T47D (cell line): ENCODE results near the gene VPS16.

Experiments used
- DNase-seq, 2 experiments: peaks; one replicate each; pipeline versions ENCODE4 v3.0.0 to v3.0.0-alpha.2; 2011 to 2012; ENCODE audit warnings: low read depth in 1 of 2, low spot score in 1 of 2
- JUND ChIP-seq: IDR thresholded peaks from 2 replicates; pipeline ENCODE4 v1.6.1; 2012; ENCODE audit warnings: low read depth
- in situ Hi-C: cut with HindIII; loops from 2 replicates; pipeline ENCODE4 v1.10.0; 2016; ENCODE audit warnings: low sequenced_read_pairs, low pct_unique_long_range_greater_than_20kb

VPS16 gene

DNA sequence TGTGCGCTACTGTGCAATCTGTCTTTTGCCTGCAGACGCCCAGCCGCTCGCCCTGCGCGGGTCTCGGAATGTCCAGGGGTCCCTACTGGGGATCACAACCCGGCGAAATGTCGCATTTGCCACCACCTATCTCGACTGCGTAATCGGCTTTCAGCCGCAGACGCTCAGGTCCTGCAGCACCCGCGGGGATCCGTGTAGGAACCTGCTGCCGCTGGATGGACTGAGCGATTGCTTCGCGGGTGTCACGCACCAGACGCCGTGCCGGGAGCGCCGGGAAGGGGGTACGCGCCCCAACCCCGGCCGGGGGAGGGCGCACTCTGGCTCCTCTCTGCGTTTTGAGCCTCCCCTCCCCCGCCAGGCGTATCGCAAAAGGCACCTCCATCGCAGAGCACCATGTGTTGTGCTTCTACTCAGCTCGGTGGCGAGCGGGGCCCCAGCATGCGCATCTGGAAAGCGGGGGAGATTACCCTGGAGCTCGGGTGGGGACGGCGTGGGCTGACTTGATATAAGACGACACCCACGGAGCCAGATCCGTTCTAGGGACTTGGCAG lies 32.0 kb downstream of the VPS16 start:
- no peak for TF ChIP-seq JUND
- peak; percentile 13 to 57 for DNase-seq
- in situ Hi-C loops: no loop called here

GRCh38 chr20:2873010-2873746 lies 32.6 kb downstream of the VPS16 start, which contains the start of gene PTPRA:
Gene PTPRA (plus strand): TSS chr20:2873481. CDS start chr20:2964278, 90,797 bp downstream.
- peak; percentile 87 to 93 for DNase-seq
- in situ Hi-C loops: no loop called here
- no peak for TF ChIP-seq JUND

- no peak for TF ChIP-seq JUND
- peak in 1 of 2 experiments; percentile 9 for DNase-seq
Measured at GRCh38 chr20:2873747-2874041, 33.1 kb downstream of the VPS16 start.

GRCh38 chr20:2874456-2874855 lies 33.9 kb downstream of the VPS16 start:
- in situ Hi-C loops: no loop called here
- no peak for TF ChIP-seq JUND
- no peak for DNase-seq

More at GRCh38 chr20:2873747-2874041, 33.1 kb downstream of the VPS16 start:
- in situ Hi-C loops: no loop called here

GRCh38 chr20:2875690-2876203 lies 35.2 kb downstream of the VPS16 start:
- TF ChIP-seq JUND: no peak
- in situ Hi-C loops: no loop called here
- DNase-seq: no peak

GRCh38 chr20:2878515-2878914 lies 38.0 kb downstream of the VPS16 start:
- in situ Hi-C loops: no loop called here
- DNase-seq: no peak
- no peak for TF ChIP-seq JUND

DNA sequence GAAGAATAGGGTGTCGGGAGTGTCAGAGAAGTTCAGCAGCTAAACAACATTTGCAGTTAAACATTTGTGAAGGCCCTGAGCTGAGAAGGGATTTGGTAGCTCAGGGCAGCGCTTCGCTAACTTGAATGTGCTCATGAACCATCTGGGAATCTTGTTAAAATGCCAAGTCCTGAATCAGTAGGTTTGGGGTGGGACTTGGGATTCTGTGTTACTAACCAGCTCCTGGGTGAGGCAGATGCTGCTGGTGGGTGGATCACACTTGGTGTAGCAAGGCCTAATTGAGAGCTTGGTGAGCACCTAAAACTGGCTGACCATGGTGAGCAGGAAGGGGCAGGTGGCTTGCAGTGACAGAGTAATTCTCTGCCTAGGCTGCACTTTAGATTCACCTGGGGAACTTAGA lies 38.6 kb downstream of the VPS16 start:
- no peak for TF ChIP-seq JUND
- in situ Hi-C loops: no loop called here
- no peak for DNase-seq

DNA sequence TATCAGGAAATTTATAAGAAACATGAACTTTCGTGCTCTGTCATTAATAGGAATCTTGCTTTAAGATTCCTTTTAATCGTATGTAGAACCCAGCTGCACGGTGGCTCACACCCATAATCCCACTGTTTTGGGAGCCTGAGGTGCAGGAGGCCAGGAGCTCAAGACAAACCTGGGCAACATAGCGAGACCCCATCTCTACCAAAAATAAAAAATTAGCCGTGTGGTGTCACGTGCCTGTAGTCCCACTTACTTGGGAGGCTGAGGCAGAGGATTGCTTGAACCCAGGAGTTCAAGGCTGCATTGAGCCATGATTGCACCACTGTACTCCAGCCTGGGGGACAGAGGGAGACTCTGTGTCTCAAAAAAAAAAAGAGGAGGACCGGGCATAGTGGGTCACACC lies 40.1 kb downstream of the VPS16 start:
- in situ Hi-C loops: no loop called here
- no peak for DNase-seq
- TF ChIP-seq JUND: no peak

- in situ Hi-C loops: no loop called here
- no peak for TF ChIP-seq JUND
- DNase-seq: no peak
Measured at GRCh38 chr20:2883726-2884637, 43.4 kb downstream of the VPS16 start.

DNA sequence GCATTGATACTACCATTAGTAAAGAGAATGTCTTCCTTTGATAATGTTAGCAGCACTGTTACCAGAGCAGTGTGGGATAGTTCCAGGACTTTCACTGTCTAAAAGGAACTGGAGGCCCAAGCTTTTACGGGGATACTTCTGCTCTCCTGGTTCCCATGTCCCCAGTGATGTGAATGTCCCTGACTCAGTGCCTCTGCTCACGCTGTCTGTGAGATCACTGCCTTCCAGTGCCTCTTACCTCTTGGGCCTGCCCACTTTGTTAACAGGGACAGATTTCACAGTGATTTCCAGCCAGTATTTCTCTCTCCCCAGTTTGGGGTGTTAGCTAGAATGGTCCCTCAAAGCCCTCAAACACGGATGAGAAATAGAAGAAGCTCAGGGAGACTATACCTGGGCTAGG lies 47.2 kb downstream of the VPS16 start:
- TF ChIP-seq JUND: no peak

DNA sequence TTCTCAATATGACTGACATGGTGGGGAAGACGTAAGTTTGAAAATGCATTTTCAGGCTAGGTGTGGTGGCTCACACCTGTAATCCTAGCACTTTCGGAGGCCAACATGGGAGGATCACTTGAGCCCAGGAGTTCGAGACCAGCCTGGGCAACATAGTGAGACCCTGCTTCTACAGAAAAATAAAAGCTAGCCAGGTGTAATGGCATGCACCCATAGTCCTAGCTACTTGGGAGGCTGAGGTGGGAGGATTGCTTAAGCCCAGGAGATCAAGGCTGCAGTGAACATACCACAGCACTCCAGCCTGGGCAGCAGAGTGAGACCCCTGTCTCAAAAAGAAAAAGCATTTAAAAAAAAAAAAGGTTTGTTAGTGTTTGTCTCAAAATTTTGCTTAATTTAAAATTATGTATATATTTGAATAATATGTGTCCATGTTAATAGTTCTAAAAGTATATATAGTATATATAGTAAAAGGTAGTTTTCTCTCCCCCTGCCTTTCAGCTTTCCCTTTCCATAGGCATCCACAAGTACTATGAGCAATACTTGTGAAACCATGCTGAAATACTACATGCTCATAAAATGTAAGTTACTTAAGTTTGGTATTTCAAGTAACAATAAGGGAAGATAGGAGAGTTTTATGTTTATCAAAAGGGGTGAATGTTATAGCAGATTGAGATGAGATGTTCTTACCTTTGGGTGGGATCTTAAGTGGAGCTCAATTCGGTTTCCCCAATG lies 47.8 kb downstream of the VPS16 start:
- in situ Hi-C loops: no loop called here
- DNase-seq: no peak
- no peak for TF ChIP-seq JUND

More for the DNA sequence above, 47.2 kb downstream of the VPS16 start:
- no peak for DNase-seq
- in situ Hi-C loops: no loop called here

DNA sequence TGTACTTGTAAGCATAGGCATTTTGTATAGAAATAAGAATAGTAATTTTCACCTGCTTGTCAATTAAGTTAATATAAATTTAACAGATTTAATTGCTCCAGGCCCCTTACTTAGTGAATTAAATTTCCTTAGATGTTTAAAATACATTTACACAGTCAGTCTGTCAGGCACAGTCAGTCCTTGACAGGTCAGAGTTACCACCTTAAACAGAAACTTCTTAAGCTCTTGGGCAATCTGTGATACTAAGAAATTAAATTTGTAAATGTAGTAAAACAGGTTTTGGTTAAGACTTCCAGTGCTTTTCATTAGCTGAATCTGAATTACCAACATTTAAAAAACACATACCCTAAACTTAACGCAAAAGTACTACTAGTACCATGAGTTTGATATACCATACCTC lies 48.7 kb downstream of the VPS16 start:
- in situ Hi-C loops: no loop called here
- no peak for DNase-seq
- no peak for TF ChIP-seq JUND
